Fibroblast of villous mesenchyme (primary cell): ENCODE data around the gene IFNAR2. TPM values are rescaled to one million over a fixed set of nuclear protein-coding genes. Genes with fewer than 3 reads are reported as not detected.
A peak's percentile ranks its signal among the peaks of the same experiment; 100 is the strongest.

Experiments used
- DNase-seq: peaks from one replicate; pipeline ENCODE4 v3.0.0-alpha.2; 2010; ENCODE audit warnings: low read depth
- H3K4me3 ChIP-seq: 2 replicates; pipeline ENCODE4 v1.5.1; 2011; ENCODE audit warnings: low read depth, mild to moderate bottlenecking, low read length
- total RNA-seq: library from RNA; depleted of rRNA; stranded (reverse); fragments of >200 nt; gene quantifications from 2 replicates; pipeline ENCODE4 v1.2.3, GENCODE V29; 2012
- TF ChIP-seq, protein P1 (sequence below): IDR thresholded peaks from 2 replicates; pipeline ENCODE4 v1.5.1; 2012; ENCODE audit warnings: low read depth, mild to moderate bottlenecking, low read length; ENCODE audit not compliant: insufficient read depth

IFNAR2 gene
- total RNA-seq, 1 donor, result 5.2 TPM

DNA sequence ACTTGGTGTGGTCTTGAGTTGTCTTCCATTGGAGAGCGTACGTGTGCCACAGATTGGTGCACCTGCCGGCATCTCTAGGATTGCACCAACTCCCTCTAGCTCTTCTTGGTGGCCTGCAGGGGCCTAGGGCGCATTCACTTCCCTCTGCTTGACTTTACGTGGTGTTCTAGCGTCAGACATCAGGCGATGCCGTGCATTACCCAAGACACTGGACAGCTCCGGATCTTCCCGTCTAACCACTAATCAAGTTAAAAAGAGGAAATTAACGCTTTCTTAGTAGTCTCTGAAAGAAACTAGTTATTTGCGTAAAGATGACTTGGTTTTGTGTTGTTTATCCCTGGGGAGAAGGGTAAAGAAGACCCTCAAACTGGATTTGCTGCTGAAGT is 35.9 kb downstream of the IFNAR2 start:
- DNase-seq, result peak; percentile 50
- TF ChIP-seq, protein P1, sequence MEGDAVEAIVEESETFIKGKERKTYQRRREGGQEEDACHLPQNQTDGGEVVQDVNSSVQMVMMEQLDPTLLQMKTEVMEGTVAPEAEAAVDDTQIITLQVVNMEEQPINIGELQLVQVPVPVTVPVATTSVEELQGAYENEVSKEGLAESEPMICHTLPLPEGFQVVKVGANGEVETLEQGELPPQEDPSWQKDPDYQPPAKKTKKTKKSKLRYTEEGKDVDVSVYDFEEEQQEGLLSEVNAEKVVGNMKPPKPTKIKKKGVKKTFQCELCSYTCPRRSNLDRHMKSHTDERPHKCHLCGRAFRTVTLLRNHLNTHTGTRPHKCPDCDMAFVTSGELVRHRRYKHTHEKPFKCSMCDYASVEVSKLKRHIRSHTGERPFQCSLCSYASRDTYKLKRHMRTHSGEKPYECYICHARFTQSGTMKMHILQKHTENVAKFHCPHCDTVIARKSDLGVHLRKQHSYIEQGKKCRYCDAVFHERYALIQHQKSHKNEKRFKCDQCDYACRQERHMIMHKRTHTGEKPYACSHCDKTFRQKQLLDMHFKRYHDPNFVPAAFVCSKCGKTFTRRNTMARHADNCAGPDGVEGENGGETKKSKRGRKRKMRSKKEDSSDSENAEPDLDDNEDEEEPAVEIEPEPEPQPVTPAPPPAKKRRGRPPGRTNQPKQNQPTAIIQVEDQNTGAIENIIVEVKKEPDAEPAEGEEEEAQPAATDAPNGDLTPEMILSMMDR, result no peak
- H3K4me3 ChIP-seq, result peak overlapping the region; percentile 85

DNA sequence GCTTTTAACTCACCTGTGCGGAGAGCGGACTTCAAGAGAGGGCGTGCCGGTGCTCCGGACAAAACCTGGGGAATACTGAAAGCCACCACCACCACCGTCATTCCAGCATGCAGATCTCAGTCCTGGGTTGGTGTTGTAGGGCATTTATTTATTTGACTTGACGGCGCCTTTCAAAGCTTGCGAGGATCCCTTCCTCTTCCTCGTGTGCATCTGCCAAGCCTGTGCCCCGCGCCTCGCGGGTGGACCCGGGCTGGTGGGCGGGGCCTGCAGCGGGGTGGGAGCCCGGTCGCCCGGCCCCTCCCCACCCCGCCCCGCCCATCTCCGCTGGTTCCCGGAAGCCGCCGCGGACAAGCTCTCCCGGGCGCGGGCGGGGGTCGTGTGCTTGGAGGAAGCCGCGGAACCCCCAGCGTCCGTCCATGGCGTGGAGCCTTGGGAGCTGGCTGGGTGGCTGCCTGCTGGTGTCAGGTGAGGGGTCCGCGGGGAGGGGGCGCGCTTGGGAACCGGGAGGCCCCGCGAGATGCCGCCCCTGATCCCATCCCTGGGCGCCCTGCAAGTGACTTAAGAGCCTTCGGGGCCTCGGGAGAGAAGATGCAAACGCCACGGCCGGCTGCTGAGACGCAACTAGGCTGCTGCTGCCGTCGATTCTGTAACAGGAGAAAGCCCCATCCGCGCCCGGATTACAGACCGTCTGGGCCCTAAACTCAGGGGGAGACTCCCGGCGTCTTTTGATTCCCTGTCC is 36.5 kb downstream of the IFNAR2 start, which contains the start of gene IL10RB:
IL10RB (plus strand) TSS at position 318 of the 739 bp plus-strand sequence; CDS start at position 417, 99 bp downstream.
- peak; percentile 65 for DNase-seq

DNA sequence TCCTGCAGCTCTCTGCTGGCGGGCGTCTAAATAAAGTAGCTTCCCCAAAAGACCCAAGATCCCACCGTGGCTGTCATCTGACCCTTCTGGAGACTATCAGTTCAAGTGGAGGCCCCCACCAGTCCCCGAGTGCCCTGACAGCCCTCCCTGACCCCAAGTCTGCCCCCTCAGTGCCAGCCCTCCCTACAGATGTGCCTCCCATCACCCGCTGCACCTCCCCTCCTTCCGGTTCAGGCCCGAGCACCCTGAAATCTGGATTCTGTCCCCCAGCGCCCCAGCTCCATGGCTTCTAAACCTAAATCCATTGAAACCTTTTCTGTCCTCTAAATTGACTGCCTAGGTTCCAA is 37.0 kb downstream of the IFNAR2 start:
- peak overlapping the region; percentile 85 for H3K4me3 ChIP-seq
- TF ChIP-seq, protein P1, result no peak
- no peak for DNase-seq

More for the DNA sequence above, 36.5 kb downstream of the IFNAR2 start, which contains the start of gene IL10RB:
- TF ChIP-seq, protein P1, result no peak
- peak within 1 kb of the TSS; percentile 85 for H3K4me3 ChIP-seq

DNA sequence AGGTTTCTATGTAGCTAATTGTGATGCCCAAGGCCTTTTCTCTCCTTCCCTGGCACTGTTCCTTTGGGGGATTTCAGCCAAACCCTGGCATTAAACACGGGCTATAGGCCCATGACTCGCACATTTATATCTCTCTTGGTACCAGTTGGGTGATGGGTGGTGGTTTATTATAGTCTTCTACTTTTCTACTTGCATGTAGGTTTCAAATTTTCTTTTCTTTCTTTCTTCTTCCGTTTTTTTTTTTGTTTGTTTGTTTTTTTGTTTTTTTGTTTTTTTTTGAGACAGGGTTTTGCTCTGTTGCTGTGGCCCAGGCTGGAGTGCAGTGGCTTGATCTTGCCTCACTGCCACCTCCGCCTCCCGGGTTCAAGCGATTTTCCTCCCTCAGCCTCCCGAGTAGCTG is 37.5 kb downstream of the IFNAR2 start:
- DNase-seq, result no peak
- TF ChIP-seq, protein P1, result no peak
- peak overlapping the region; percentile 85 for H3K4me3 ChIP-seq

DNA sequence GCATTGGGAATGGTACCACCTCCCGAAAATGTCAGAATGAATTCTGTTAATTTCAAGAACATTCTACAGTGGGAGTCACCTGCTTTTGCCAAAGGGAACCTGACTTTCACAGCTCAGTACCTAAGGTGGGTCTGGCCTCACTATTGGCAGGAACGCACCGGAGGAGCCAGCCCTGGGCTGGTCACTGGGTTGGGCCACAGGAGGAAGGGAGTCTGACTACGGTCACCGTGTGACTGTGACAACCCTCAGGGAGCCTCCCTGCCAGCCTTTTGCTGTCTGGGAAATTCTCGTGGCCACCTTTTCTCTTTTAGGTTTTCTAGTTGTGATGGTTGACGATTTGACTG is 38.6 kb downstream of the IFNAR2 start:
- TF ChIP-seq, protein P1, result no peak
- no peak overlapping the region for H3K4me3 ChIP-seq
- DNase-seq, result no peak

DNA sequence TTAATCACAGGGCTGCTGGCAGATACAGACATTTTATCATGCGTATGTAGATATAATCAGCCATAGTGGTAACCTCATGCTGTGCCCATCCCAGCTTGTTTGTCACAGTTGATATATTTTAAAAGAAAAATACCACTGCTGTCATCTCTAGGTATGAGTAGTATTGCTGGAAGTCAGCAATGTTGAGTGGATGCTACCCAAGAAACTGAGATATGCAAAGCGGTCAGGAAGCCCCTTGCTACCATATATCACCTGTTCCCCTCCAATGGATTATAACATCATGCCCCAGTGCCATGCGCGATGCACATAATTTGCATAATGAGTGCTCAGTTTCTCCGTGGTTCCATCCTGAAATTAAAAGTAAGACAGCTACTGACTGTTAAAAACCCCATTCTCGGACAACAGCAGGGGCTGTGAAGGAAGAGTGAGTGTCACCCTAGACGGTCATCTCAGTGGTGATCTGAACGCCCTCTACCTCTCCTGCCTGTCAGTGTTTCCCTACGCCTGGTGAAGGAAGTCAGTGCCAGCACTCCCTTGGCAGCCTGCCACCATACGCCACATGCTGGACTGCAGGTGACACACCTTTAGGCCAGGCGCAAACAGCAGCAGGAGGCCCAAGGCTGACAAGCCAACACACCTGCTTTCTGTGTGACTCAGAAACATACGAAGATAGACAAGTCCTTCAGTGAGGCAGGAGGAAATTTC is 39.2 kb downstream of the IFNAR2 start:
- no peak overlapping the region for H3K4me3 ChIP-seq
- no peak for DNase-seq
- TF ChIP-seq, protein P1, result no peak
